Measurements from ENCODE around the gene RAB10. TPM values are rescaled to one million over a fixed set of nuclear protein-coding genes. Genes with fewer than 3 reads are reported as not detected.
A peak's percentile ranks its signal among the peaks of the same experiment; 100 is the strongest.

Gene RAB10
- total and polyA plus RNA-seq, 2 of the 13 experiments (the other 11 are each of a cell fraction or from before 2014, with no cell fraction given) = 48.2 to 120 TPM

DNA sequence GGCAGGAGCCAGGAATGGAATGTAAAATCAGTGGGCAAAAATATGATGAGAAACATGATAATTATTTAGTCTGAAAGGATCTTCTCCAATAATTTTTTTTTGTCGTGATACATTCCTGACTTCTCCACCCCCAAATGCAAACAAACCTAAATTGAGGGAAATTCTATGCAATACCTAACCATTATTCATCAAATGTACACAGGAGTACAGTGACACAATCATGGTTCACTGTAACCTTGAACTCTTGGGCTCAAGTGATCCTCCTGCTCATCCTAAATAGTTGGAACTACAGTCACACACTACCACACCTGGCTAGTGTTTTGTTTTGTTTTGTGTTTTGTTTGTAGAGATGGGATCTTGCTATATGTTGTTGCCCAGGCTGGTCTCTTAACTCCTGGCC, 46.5 kb downstream of the RAB10 start (continued):
- peak; percentile 40; the same call in 1 of the 2 replicates for TF ChIP-seq ISL2 (CRISPR knock-in tag; IDR thresholded peaks at IDR 0.05)
- peak; percentile 96 for TF ChIP-seq TEAD3 (CRISPR knock-in tag; optimal IDR thresholded peaks at IDR 0.05; ENCODE audit: borderline replicate concordance)
- peak; percentile 84; the same call in 1 of the 2 replicates for TF ChIP-seq HMG20A (CRISPR knock-in tag; IDR thresholded peaks at IDR 0.05; ENCODE audit: borderline replicate concordance)
- no peak for TF ChIP-seq ZNF780A (CRISPR knock-in tag; IDR thresholded peaks at IDR 0.05)
- TF ChIP-seq MIXL1 (CRISPR knock-in tag; IDR thresholded peaks at IDR 0.05) = peak; percentile 81
- TF ChIP-seq LCORL (IDR thresholded peaks at IDR 0.05) = peak; percentile 96
- TF ChIP-seq LCORL (CRISPR knock-in tag; IDR thresholded peaks at IDR 0.05) = peak; percentile 78
- TF ChIP-seq ZEB1 (IDR thresholded peaks at IDR 0.05; ENCODE audit: insufficient replicate concordance, low read depth) = peak; percentile 69
- no peak for TF ChIP-seq RBM39 (IDR thresholded peaks at IDR 0.05; ENCODE audit: low read depth, low read length, poor library complexity, severe bottlenecking)
- TF ChIP-seq, protein P1, sequence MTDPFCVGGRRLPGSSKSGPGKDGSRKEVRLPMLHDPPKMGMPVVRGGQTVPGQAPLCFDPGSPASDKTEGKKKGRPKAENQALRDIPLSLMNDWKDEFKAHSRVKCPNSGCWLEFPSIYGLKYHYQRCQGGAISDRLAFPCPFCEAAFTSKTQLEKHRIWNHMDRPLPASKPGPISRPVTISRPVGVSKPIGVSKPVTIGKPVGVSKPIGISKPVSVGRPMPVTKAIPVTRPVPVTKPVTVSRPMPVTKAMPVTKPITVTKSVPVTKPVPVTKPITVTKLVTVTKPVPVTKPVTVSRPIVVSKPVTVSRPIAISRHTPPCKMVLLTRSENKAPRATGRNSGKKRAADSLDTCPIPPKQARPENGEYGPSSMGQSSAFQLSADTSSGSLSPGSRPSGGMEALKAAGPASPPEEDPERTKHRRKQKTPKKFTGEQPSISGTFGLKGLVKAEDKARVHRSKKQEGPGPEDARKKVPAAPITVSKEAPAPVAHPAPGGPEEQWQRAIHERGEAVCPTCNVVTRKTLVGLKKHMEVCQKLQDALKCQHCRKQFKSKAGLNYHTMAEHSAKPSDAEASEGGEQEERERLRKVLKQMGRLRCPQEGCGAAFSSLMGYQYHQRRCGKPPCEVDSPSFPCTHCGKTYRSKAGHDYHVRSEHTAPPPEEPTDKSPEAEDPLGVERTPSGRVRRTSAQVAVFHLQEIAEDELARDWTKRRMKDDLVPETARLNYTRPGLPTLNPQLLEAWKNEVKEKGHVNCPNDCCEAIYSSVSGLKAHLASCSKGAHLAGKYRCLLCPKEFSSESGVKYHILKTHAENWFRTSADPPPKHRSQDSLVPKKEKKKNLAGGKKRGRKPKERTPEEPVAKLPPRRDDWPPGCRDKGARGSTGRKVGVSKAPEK (CRISPR knock-in tag; IDR thresholded peaks at IDR 0.05; ENCODE audit: borderline replicate concordance) = no peak
- no peak for TF ChIP-seq ADNP (CRISPR knock-in tag; IDR thresholded peaks at IDR 0.05)
- TF ChIP-seq ZNF44 (CRISPR knock-in tag; IDR thresholded peaks at IDR 0.05) = 0 out of 2 replicates have a peak, but pooled peaks have one; percentile 23
- TF ChIP-seq, protein P2, sequence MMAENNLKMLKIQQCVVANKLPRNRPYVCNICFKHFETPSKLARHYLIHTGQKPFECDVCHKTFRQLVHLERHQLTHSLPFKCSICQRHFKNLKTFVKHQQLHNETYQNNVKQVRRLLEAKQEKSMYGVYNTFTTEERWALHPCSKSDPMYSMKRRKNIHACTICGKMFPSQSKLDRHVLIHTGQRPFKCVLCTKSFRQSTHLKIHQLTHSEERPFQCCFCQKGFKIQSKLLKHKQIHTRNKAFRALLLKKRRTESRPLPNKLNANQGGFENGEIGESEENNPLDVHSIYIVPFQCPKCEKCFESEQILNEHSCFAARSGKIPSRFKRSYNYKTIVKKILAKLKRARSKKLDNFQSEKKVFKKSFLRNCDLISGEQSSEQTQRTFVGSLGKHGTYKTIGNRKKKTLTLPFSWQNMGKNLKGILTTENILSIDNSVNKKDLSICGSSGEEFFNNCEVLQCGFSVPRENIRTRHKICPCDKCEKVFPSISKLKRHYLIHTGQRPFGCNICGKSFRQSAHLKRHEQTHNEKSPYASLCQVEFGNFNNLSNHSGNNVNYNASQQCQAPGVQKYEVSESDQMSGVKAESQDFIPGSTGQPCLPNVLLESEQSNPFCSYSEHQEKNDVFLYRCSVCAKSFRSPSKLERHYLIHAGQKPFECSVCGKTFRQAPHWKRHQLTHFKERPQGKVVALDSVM (CRISPR knock-in tag; IDR thresholded peaks at IDR 0.05) = no peak
- TF ChIP-seq ZMYM2 (CRISPR knock-in tag; IDR thresholded peaks at IDR 0.05) = 0 out of 2 replicates have a peak, but pooled peaks have one; percentile 5
- TF ChIP-seq HOXA3 (CRISPR knock-in tag; IDR thresholded peaks at IDR 0.05) = peak; percentile 35; the same call in 1 of the 2 replicates
- TF ChIP-seq, protein P3, sequence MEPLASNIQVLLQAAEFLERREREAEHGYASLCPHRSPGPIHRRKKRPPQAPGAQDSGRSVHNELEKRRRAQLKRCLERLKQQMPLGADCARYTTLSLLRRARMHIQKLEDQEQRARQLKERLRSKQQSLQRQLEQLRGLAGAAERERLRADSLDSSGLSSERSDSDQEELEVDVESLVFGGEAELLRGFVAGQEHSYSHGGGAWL (CRISPR knock-in tag; IDR thresholded peaks at IDR 0.05) = no peak
- TF ChIP-seq ZNF10 (CRISPR knock-in tag; IDR thresholded peaks at IDR 0.05; ENCODE audit: borderline replicate concordance, low read depth) = no peak
- TF ChIP-seq TBX3 (IDR thresholded peaks at IDR 0.05; ENCODE audit: borderline replicate concordance) = peak; percentile 68; the same call in 1 of the 2 replicates
- 0 out of 2 replicates have a peak, but pooled peaks have one; percentile 40 for TF ChIP-seq NR2F2 (IDR thresholded peaks at IDR 0.05; ENCODE audit: borderline replicate concordance, low read depth)
- no peak for TF ChIP-seq MED13 (CRISPR knock-in tag; IDR thresholded peaks at IDR 0.05)
- TF ChIP-seq CEBPB (IDR thresholded peaks at IDR 0.05; ENCODE audit: borderline replicate concordance, low read depth, low read length) = peak; percentile 93
- peak; percentile 76; the same call in 1 of the 2 replicates for TF ChIP-seq JUND (CRISPR knock-in tag; IDR thresholded peaks at IDR 0.05)
- 0 out of 4 replicates have a peak, but pooled peaks of 1 of the 2 experiments have one; percentile 67 for TF ChIP-seq KLF16 (CRISPR knock-in tag; IDR thresholded peaks at IDR 0.05)
- TF ChIP-seq SIX1 (CRISPR knock-in tag; IDR thresholded peaks at IDR 0.05; ENCODE audit: borderline replicate concordance) = peak; percentile 57; the same call in 1 of the 2 replicates
- 0 out of 2 replicates have a peak, but pooled peaks have one; percentile 33 for TF ChIP-seq KDM1A (CRISPR knock-in tag; IDR thresholded peaks at IDR 0.05)
- TF ChIP-seq, protein P4, sequence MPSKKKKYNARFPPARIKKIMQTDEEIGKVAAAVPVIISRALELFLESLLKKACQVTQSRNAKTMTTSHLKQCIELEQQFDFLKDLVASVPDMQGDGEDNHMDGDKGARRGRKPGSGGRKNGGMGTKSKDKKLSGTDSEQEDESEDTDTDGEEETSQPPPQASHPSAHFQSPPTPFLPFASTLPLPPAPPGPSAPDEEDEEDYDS (CRISPR knock-in tag; IDR thresholded peaks at IDR 0.05) = no peak
- TF ChIP-seq TBX2 (CRISPR knock-in tag; IDR thresholded peaks at IDR 0.05; ENCODE audit: borderline replicate concordance) = peak; percentile 44; the same call in 1 of the 2 replicates
- TF ChIP-seq NCOR1 (IDR thresholded peaks at IDR 0.05; ENCODE audit: borderline replicate concordance, low read length) = peak; percentile 77; the same call in 1 of the 2 replicates

Measured in HepG2 (cell line).